Measurements from ENCODE around the gene FBXL15.
"Not testable (repeated sequence)": the region's sequence is repeated elsewhere in the genome, so short reads cannot be mapped to it uniquely, and the experiment has no call there.

FBXL15 gene

DNA sequence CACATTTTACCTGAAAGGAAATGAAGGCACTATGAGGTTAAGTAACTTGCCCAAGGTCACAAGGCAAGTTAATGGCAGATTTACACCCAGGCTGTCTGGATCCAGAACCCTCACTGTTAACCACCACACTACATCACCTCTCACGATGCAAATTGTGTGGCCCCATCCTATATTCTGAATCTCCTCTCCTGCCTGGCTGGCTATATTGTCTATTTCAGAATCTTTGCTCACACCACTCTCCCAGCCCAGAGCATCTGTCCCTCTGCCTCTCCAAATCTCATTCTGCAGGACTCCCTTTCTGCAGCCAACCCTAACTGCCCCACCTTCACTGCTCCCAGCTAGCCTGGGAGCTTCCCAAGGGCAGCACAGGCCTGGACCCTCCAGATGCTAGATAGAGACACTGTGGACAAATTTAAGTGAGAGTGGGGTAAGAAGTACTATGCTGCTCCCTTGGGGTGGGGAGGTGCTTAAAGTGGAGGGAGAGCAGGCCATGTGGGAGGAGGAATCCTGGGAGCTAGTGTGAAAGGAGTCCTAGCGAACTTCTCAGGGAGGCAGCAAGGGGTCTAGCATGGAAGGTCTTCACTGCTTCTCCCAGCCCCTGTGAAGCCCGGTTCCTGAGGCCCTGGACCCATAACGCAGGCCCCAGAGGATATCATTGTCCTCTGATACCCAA lies 11.0 kb downstream of the FBXL15 start:
- DNase-seq, result peak; percentile 33

DNA sequence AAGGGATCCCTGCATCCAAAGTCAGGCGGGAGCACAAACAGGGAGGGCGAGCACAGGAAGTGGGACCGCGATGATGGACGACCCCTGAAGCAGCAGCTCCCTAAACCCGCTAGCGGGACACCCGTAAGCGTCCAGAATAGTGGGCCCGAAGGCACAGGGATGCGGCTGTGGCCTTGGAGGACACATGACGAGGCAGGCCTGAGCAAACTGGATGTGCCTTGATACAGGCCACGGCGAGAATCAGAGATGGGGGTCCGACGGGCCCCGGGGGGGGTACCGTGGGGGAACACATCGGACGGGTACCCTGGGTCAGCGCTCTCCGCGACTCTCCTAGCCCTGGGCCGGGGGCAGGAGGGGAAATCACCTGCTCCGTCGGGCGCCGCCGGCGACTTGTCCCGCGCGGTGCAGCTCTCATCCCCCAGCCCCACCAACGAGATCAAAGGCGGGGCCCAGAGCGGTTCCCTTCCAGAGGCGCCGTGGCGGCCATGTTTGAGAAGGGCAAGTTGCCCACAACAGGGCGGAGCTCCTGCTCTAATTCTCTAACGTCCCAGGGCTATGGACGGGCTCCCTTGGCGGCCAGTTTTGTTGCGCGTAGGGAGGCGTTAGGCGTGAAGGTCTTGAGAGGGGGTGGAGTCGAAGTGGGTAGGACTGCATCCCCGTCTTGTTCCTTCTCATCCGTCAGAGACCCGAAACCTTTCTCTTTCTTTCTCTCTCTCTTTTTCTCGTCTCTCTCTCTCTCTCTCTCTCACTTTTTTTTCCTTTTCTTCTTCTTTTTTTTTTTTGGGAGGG lies 11.7 kb downstream of the FBXL15 start, which contains the start of gene CUEDC2:
CUEDC2 (minus strand) TSS at position 413 of the 789 bp plus-strand sequence. CDS start 7,386 bp downstream, outside the sequence.
- DNase-seq, result peak; percentile 98

DNA sequence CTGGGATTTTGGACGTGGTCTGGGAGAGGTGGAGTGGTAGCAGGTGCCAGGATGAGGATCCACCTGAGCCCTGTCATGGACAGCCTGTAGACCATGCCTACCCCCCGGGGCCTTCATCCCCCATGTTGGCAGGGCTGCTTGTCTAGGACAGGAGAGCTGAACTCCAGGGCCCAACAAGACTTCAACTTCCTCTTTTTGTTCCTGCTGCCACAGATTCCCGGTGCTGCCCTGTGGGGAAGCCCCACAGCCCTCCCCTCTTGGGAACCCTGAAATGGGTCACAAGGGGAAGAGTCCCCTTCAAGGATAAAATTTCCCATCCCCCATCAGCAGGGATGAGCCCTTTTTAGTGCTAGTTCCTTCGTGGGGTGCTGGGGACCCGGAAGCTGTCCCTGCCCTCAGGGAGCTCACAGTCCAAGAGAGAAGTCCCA lies 13.0 kb downstream of the FBXL15 start:
- no peak for DNase-seq

DNA sequence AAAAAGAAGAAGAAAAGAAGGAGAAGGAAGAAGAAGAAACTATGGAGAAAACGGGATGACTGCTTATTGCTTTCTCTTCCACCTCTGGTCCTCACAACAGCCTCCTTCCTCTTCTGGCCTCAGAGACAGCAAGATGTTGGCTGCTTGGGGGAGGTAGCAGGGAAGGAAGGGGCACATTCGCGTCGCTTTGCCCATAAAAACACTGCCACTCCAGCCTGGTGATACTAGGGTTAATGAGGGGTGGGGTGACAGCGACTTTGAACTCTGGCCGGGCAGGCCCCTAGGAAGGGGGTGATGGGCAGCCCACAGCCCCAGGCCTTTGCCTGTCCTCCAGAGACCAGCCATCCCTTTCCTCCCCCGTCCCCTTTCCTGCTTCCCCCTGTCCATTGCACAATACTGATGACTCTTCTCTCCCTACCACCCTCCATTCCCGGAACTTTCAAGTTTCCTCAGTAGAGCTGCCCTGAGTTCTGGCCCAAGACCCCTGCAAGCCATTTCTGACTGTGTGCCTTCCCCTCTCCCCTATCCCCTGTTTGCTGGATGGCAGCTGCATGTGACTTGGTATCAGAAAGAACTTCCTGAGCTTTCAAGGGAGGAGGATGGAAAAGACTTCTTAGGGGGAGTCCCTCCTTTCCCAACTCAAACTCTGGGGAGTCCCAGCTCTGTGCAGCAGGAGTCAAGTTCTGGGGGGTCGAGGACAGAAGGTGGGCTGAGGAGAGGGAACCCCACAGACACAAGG lies 13.9 kb downstream of the FBXL15 start:
- DNase-seq, result peak; percentile 70

DNA sequence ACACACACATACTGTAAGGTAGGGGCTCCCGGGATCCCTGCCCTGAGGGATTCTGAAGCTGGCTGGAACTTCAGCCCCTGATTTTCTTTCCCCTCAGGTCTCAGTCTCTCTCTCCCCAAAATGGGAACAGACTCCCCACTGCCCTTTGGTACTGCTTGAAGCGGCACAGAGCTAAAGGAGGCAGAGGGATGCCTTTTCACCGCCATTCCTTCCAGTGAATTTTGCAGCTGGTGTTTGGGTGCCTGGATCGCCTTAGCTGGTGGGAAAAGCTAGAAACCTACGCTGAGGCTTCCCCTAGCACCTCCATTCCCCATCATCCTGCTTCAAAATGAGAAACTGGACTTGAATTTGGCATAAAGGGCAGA lies 14.5 kb downstream of the FBXL15 start:
- no peak for DNase-seq

DNA sequence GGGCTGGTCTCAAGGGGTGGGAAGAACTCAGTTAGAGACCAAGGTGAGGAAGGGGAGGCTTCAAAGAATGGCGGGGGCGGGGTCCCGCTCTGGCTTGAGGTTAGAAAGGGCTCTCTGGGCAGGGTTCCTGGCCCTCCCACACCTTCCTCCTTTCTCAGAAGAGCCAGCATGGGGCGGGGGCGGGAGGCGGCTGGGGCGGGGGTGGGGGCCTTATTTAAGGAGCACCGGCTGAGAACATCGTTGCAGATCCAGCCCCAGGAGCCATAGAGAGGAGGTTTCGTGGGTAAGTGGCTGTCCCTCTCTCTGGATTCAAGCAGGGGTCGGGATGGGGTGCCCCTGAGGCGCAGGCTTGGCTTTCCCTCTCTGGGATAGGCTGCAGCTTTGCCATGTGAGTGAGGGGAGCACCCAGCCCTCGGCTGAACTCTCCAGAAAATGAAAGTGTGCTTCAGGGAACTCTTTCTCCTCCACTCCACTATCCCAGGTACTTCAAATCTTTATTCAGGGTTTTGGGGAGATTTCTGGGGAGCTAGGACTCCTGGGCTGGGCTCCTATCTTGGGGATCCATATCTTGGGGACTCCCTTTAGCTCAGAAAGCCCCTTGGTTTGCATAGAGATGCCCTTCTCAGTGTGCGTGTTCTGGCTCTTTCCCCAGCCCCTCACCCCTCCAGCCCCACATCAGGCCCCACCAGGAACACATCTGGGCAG lies 15.0 kb downstream of the FBXL15 start:
- DNase-seq, result no peak

DNA sequence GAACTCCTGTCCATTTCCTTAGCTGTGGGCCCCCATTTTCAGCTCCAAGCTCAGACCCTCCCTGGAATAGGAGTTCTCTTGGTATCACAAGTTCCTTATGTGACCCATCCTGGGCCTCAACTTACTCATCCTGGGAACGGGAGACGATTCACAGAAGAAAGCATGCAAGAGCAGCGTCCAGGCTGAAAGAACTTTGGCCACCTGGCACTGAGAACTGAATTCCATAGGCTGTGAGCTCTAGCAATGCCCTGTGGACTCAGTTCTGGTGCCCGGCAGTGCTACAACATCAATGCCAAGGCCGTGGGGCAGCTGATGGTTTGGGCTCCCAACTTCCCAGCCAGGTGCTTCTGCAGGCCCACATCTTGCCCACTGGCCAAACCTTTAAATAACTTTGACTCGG lies 15.7 kb downstream of the FBXL15 start:
- DNase-seq, result no peak

DNA sequence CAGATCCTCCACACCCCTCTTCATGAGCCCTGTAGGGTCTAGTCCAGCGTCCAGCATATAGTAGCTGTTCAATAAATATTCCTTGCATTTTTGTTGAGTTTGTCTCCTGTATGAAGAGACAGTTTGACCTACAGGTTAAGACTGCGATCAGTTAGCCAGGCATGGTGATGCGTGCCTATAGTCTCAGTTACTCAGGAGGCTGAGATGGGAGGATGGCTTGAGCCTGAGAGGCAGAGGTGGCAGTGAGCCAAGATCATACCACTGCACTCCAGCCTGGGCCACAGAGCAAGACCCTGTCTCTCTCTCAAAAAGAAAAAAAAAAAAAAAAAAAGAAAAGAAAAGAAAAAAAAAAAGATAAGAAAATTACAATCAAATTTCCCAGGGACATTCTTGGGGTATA lies 16.9 kb downstream of the FBXL15 start:
- no peak for DNase-seq

DNA sequence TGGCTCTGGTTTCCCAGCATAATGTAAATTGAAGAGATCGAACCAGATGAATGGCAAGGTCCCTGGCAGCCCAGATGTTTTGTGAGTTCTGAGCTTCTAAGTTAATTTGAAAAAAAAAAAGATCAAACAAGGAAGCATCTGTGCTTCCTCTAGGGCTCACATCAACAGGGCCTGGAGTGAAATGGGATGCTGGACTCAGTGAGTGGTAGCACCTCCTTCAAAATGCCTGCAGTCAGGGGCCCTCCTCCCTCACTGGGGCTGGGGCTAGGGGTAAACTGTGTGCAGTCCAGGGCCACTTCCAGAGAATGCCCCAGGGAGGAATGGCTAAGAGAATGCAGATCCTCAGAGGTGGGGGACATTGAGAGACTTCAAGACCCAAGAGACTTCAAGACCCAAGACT lies 17.7 kb downstream of the FBXL15 start:
- no peak for DNase-seq

DNA sequence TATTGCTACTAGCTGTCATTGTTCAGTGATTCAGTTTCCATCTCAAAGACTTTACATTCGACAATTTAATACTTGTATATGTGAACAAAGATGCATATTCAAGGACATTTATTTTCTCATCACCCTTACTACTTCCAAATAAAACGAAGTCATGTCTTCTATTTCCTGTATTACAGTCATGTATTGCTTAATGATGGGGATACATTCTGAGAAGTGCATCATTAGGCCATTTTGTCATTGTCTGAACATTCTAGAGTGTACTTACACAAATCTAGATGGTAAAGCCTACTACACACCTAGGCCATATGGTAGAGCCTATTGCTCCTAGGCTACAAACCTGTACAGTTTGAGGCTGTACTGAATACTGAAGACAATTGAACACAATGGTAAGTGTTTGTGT lies 24.2 kb downstream of the FBXL15 start:
- no peak for DNase-seq

DNA sequence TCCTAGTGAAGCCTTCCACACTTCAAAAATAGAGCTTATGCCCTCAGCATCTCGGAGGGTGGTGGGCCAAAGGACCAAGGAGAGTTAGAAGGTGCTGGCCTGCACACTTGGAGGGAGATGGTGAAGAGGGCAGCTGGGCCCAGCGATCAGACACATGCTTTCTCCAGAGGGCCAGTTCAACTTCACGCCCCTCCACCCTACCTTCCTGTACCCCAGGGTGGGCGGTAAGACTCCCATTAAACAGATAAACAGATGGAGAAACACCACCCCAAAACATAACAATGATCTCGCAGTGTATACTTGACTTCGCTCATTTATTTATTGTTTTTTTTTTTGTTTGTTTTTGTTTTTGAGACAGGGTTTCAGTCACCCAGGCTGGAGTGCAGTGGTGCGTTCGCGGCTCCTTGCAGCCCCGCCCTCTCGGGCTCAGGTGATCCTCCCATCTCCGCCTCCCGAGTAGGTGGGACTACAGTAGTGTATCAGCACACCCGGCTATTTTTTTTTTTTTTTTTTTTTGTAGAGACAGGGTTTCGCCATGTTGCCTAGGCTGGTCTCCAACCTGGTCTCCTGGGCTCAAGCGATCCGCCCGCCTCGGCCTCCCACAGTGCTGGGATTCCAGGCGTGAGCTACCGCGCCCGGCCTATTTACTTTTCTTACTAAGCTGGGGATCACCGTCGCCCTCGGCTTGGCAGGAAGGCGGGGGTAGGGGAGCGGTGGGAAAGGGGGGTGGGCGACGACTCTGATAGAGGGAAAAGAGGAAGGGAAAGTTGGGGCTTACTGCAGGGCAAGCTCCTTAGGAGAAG lies 28.9 kb downstream of the FBXL15 start:
- peak; percentile 50 for DNase-seq

DNA sequence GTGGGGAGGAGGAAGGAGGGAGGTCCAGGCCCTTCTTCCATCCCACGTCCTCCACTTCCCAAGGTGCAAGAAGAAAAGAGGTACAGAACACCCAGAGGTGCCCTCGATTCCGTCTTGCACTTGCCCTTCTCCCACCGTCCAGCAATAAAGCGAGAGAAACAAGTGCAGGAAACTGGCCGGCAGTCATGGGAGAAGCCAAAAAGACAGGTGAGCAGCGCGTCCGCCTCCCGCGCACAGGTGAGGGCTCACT lies 29.4 kb downstream of the FBXL15 start:
- no peak for DNase-seq

DNA sequence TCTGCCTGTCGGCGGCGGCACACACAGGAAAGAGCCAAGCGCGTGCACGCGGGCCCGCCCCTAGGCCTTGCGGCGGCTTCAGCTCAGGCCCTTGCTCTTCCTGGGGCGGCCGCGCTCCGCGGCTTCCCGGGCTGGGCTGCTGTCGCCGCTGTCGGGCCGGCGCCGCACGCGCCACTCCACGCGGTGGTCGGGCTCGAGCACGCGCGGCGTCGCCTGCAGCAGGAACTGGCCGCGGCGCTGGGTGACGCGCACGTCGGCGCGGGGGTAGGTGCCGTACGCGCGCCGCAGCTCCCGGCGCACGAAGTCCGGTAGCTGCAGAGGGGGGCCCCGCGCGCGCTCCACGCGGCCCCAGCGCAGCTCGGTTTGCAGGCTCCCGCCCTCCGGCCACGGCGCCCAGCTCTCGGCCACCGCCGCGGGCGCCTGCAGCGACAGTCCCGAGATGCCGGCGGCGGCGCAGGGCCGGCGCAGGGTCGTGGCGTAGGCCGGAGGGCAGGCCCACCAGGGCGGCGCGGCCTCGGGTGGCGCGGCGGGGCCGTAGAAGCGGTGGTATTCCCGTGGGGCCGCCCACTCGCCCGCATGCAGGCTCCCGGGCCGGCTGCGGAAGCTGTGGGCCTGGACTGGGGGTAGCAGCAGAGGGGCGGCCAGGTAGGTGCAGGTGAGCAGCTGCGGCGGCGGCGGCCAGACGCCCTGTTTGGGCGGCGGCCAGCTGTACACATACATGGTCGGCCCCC lies 29.9 kb downstream of the FBXL15 start:
- peak; percentile 69 for DNase-seq

DNA sequence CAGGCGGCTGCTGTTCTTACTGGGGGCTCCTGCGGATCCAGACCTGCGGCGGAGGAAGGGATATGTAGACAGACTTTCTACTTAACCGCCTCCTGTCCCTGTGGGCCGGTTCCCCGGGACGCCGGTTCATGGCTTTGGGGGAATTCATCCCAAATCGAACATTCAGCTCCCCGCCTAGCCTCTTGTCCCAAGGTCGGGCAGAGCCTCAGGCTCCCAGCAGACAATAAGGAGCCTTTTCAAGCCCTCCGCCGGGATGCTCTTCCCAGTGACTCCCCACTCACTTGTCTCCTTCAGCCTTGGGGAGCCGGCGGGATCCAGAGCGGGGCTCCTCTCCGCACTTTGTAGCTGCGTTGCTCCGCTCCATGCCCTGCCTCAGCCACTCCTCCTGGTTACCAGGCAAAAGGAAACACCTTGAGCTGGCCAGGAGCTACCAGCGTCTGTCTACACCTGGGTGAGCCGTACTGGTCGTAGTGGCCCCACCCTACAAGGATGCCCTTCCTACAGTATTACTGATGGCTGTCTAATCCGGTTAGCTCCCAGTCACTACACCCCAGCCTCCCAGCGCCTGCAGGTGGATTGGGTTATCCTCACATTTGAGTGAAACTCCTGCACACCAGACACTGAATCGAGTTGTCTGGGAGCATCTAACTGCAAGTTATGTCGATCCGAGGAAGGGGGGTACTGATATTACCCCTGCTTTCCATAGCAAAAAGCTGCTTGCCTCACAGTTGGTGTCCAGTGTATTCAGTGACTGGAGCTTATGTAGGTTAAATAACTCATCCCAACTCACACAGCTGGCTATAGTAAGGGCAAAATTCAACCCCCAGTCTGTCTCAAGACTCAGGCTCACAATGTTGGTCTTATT lies 30.7 kb downstream of the FBXL15 start, which contains the start of gene C10orf95:
C10orf95 (minus strand) TSS at position 439 of the 865 bp plus-strand sequence. CDS start 450 bp downstream, outside the sequence.
- no peak for DNase-seq

DNA sequence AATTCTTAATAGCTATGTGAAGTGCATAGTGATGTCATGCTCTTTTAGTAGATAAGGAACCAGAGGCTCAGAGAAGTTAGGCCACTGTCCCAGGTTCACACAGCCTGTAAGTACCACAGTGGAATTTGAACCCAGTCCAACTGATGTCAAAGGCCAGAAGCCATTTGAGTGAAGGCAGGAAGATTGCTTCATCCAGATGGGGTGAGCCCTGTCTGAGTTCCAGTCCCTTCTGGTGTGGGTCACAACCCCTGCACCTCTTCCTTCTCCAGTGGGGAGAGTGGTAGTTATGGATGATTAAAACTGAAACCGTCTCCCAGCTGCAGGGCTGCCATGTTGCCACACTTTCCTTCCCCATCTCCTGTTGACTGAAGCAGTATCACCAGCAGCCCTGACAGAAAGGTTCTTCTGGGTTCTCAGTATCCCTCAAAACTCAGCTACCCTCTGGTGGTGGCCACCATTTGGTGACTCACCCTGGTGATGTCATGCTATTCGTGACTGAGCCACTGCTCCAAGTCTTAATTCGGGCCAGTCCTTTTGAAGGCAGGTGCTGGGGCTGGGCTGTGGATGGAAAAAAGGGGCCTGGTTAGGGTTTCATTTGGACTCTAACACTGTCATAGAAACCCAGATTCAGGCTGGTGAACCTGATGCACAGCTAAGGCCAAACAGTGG lies 32.2 kb downstream of the FBXL15 start:
- peak; percentile 55 for DNase-seq

DNA sequence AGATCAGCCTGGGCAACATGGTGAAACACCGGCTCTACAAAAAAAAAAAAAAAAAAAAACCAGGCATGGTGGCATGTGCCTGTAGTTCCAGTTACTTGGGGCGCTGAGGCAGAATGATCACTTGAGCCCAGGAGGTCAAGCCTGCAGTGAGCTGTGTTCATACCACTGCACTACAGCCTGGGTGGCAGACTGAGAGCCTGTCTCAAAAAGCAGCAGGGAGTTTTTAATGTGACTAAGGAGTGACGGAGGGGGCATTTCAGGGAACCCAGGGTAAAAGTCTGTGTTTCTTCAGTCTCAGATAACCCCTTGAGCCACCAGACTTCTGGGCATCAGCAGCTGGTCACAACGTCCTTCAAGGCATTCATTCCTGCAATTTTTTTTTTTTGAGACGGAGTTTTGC lies 32.9 kb downstream of the FBXL15 start:
- no peak for DNase-seq

DNA sequence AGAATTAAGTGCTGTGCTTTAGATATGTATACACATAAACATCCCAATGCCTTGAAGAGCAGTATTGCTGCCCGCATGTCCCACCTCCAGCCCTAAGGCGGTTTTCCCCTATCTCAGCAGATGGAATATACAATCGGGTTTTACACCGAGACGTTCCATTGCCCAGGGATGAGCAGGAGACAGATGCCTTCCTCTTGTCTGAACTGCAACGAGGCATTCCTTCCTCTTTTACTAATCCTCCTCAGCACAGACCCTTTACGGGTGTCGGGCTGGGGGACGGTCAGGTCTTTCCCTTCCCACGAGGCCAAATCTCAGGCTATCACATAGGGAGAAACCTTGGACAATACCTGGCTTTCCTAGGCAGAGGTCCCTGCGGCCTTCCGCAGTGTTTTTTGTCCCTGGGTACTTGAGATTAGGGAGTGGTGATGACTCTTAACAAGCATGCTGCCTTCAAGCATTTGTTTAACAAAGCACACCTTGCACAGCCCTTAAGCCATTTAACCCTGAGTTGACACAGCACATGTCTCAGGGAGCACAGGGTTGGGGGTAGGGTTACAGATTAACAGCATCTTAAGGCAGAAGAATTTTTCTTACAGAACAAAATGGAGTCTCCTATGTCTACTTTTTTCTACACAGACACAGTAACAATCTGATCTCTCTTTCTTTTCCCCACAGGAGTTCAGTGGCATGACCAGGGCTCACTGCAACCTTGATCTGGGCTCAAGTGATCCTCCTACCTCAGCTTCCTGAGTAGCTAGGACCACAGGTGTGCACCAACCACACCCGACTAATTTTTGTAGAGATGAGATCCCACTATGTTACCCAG lies 34.2 kb downstream of the FBXL15 start:
- not testable (repeated sequence) for DNase-seq

DNA sequence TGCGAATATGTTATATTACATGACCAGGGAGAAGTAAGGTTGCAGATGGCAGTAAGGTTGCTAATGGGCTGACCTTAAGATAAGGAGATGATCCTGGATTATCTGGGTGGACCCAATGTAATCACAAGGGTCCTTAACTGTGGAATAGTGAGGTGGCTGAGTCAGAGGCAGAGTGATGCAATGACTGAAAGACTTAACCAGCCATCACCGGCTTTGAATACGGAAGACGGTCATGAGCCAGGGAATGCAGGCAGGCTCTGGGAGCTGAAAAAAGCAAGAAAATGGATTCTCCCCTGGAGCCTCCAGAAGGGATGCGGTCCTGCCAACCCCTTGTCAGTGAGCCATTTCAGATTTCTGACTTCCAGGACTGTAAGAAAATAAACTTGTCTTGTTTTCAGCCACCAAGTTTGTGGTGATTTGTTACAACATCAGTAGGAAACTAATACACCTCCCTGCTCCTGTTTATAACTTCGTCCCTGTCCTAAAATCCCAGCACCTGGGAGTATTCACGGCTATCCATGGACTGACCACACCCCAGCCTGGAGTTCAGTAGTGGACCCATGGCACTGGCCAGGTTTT lies 35.3 kb downstream of the FBXL15 start:
- DNase-seq, result peak; percentile 88

All from fibroblast of upper back skin (primary cell).